Activated CD4-positive, alpha-beta memory T cell treated with anti-CD3 and anti-CD28 coated beads for 36 hours (primary cell): Measurements from ENCODE around the gene NVL. TPM values are rescaled to one million over a fixed set of nuclear protein-coding genes. Genes with fewer than 3 reads are reported as not detected.

Source experiments
- CTCF ChIA-PET: fragments of 350-600 bp; sonication (Branson Sonifier 250); formaldehyde crosslinking; loops from one replicate; lab custom pipeline; 2021; ENCODE audit warnings: antibody characterized with exemption, inconsistent platforms; lab: Charles Lee
- POLR2A ChIA-PET: fragments of 350-600 bp; sonication (Branson Sonifier 250); formaldehyde crosslinking; loops from one replicate; lab custom pipeline; 2021; ENCODE audit warnings: antibody characterized with exemption; lab: Charles Lee
- DNase-seq: peaks from one replicate; pipeline ENCODE4 v3.0.0-alpha.2; 2020
- H3K27ac Mint-ChIP-seq: one replicate; pipeline ENCODE4 v1.8.0; 2021; ENCODE audit warnings: mixed read lengths
- H3K27me3 Mint-ChIP-seq: one replicate; pipeline ENCODE4 v1.8.0; 2021; ENCODE audit warnings: mixed read lengths
- H3K36me3 Mint-ChIP-seq: one replicate; pipeline ENCODE4 v1.8.0; 2021; ENCODE audit warnings: mixed read lengths
- H3K4me1 Mint-ChIP-seq: one replicate; pipeline ENCODE4 v1.8.0; 2021; ENCODE audit warnings: low read depth, mixed read lengths
- H3K4me3 Mint-ChIP-seq: one replicate; pipeline ENCODE4 v1.8.0; 2021; ENCODE audit warnings: mild to moderate bottlenecking, mixed read lengths
- H3K9me3 Mint-ChIP-seq: one replicate; pipeline ENCODE4 v1.8.0; 2021; ENCODE audit warnings: mixed read lengths
- intact Hi-C: fragments of 100-400 bp; cut with micrococcal nuclease; formaldehyde crosslinking; loops from one replicate; pipeline ENCODE4 v1.15.1; 2023
- total RNA-seq, 2 experiments: library from RNA; stranded (reverse); gene quantifications; one replicate each; pipeline ENCODE4 v1.2.3, GENCODE V29; 2021

Gene NVL
- total RNA-seq, 2 experiments from 2014 or later = 32.5 to 38.0 TPM

GRCh38 chr1:224201853-224202252 is 128.1 kb downstream of the NVL start:
- intact Hi-C loops = no loop called here
- no peak overlapping the region for H3K27ac Mint-ChIP-seq
- H3K36me3 Mint-ChIP-seq = no peaks in the 10 kb centered on the region
- no peaks in the 10 kb centered on the region for H3K27me3 Mint-ChIP-seq
- H3K4me1 Mint-ChIP-seq = peaks cover 11% of the 10 kb centered on the region
- no peak for DNase-seq
- H3K4me3 Mint-ChIP-seq = no peak overlapping the region
- no peaks in the 10 kb centered on the region for H3K9me3 Mint-ChIP-seq
- CTCF ChIA-PET = no interaction called here
- POLR2A ChIA-PET = no interaction called here

GRCh38 chr1:224201383-224201782 is 128.6 kb downstream of the NVL start:
- intact Hi-C loops = no loop called here
- no peaks in the 10 kb centered on the region for H3K27me3 Mint-ChIP-seq
- CTCF ChIA-PET = no interaction called here
- peaks cover 11% of the 10 kb centered on the region for H3K4me1 Mint-ChIP-seq
- no peak for DNase-seq
- POLR2A ChIA-PET = no interaction called here
- no peak overlapping the region for H3K27ac Mint-ChIP-seq
- no peak overlapping the region for H3K4me3 Mint-ChIP-seq
- no peaks in the 10 kb centered on the region for H3K36me3 Mint-ChIP-seq
- no peaks in the 10 kb centered on the region for H3K9me3 Mint-ChIP-seq

GRCh38 chr1:224199679-224200078 is 130.3 kb downstream of the NVL start:
- CTCF ChIA-PET = no interaction called here
- Mint-ChIP-seq H3K4me3 (no peak overlapping the region), H3K27ac (no peak overlapping the region), H3K9me3 (no peaks in the 10 kb centered on the region), H3K27me3 (no peaks in the 10 kb centered on the region), H3K4me1 (peaks cover 6% of the 10 kb centered on the region), H3K36me3 (peaks cover 3% of the 10 kb centered on the region)
- no peak for DNase-seq
- intact Hi-C loops = no loop called here
- POLR2A ChIA-PET = no interaction called here

- intact Hi-C loops = no loop called here
- POLR2A ChIA-PET = no interaction called here
Measured at GRCh38 chr1:224198572-224198971, 131.4 kb downstream of the NVL start.

GRCh38 chr1:224196813-224197600 is 133.0 kb downstream of the NVL start:
- DNase-seq = no peak
- intact Hi-C loops = no loop called here
- ChIA-PET CTCF (no interaction called here), POLR2A (interaction anchor here (0.6 to 1.3 kb wide), 2 partner anchors 14 to 28 kb away, joined by 3 read pairs; partner anchors contain the start of gene DEGS1)
- H3K4me3 Mint-ChIP-seq = no peak overlapping the region
- H3K27ac Mint-ChIP-seq = no peak overlapping the region
- H3K9me3 Mint-ChIP-seq = no peaks in the 10 kb centered on the region
- H3K36me3 Mint-ChIP-seq = peaks cover 16% of the 10 kb centered on the region
- no peaks in the 10 kb centered on the region for H3K27me3 Mint-ChIP-seq
- peaks cover 15% of the 10 kb centered on the region for H3K4me1 Mint-ChIP-seq

More at GRCh38 chr1:224198572-224198971, 131.4 kb downstream of the NVL start:
- peaks cover 6% of the 10 kb centered on the region for H3K4me1 Mint-ChIP-seq
- no peak for DNase-seq
- CTCF ChIA-PET = no interaction called here
- H3K27ac Mint-ChIP-seq = no peak overlapping the region
- no peak overlapping the region for H3K4me3 Mint-ChIP-seq
- H3K36me3 Mint-ChIP-seq = peaks cover 12% of the 10 kb centered on the region
- H3K9me3 Mint-ChIP-seq = no peaks in the 10 kb centered on the region
- no peaks in the 10 kb centered on the region for H3K27me3 Mint-ChIP-seq

- H3K4me1 Mint-ChIP-seq = peaks cover 31% of the 10 kb centered on the region
- no peaks in the 10 kb centered on the region for H3K27me3 Mint-ChIP-seq
- H3K36me3 Mint-ChIP-seq = peaks cover 31% of the 10 kb centered on the region
- POLR2A ChIA-PET = interaction anchor here (0.7 to 2.3 kb wide), 6 partner anchors 11 to 348 kb away, joined by 3 to 27 read pairs (median 5); partner anchors contain the start of genes DEGS1 and TP53BP2
- intact Hi-C loops = loop anchor here (5.0 kb wide), 1 partner anchor 74 kb away; no protein-coding TSS in a partner anchor
- H3K27ac Mint-ChIP-seq = peak overlapping the region; percentile 40
- H3K4me3 Mint-ChIP-seq = no peak overlapping the region
- H3K9me3 Mint-ChIP-seq = no peaks in the 10 kb centered on the region
- peak; percentile 39 for DNase-seq
- CTCF ChIA-PET = interaction anchor here (0.8 to 1.7 kb wide), 6 partner anchors 9 to 77 kb away, joined by 3 to 16 read pairs (median 4); partner anchors contain the start of gene DEGS1
Measured at GRCh38 chr1:224193319-224193966, 136.5 kb downstream of the NVL start.

GRCh38 chr1:224192082-224192788 is 137.7 kb downstream of the NVL start:
- ChIA-PET CTCF (interaction anchor here (0.7 to 1.7 kb wide), 7 partner anchors 8 to 141 kb away, joined by 3 to 16 read pairs (median 4); no protein-coding TSS in a partner anchor), POLR2A (interaction anchor here (0.6 to 2.3 kb wide), 9 partner anchors 10 to 359 kb away, joined by 3 to 27 read pairs (median 3); partner anchors contain the start of genes DEGS1, TP53BP2 and WDR26)
- DNase-seq = peak; percentile 39
- H3K27me3 Mint-ChIP-seq = no peaks in the 10 kb centered on the region
- H3K4me3 Mint-ChIP-seq = no peak overlapping the region
- H3K36me3 Mint-ChIP-seq = peaks cover 33% of the 10 kb centered on the region
- peaks cover 37% of the 10 kb centered on the region for H3K4me1 Mint-ChIP-seq
- no peaks in the 10 kb centered on the region for H3K9me3 Mint-ChIP-seq
- intact Hi-C loops = loop anchor here (1.0 to 5.0 kb wide), 3 partner anchors 10 to 75 kb away; no protein-coding TSS in a partner anchor
- H3K27ac Mint-ChIP-seq = peak overlapping the region; percentile 92

- intact Hi-C loops = no loop called here
- Mint-ChIP-seq H3K36me3 (peaks cover 35% of the 10 kb centered on the region), H3K4me1 (peaks cover 54% of the 10 kb centered on the region), H3K27me3 (no peaks in the 10 kb centered on the region), H3K9me3 (no peaks in the 10 kb centered on the region), H3K4me3 (no peak overlapping the region), H3K27ac (no peak overlapping the region)
- ChIA-PET POLR2A (no interaction called here), CTCF (interaction anchor here (0.7 kb wide), 1 partner anchor 15 kb away, joined by 3 read pairs; no protein-coding TSS in a partner anchor)
- DNase-seq = no peak
Measured at GRCh38 chr1:224189561-224189960, 140.4 kb downstream of the NVL start.

- H3K27me3 Mint-ChIP-seq = no peaks in the 10 kb centered on the region
- no peaks in the 10 kb centered on the region for H3K9me3 Mint-ChIP-seq
- peak overlapping the region; percentile 35 for H3K27ac Mint-ChIP-seq
- peak overlapping the region; percentile 10 for H3K4me3 Mint-ChIP-seq
- DNase-seq = no peak
- peaks cover 25% of the 10 kb centered on the region for H3K36me3 Mint-ChIP-seq
- peaks cover 55% of the 10 kb centered on the region for H3K4me1 Mint-ChIP-seq
- intact Hi-C loops = loop anchor here (1.0 kb wide), 1 partner anchor 19 kb away; no protein-coding TSS in a partner anchor
- CTCF ChIA-PET = no interaction called here
- POLR2A ChIA-PET = interaction anchor here (1.7 kb wide), 1 partner anchor 19 kb away, joined by 5 read pairs; no protein-coding TSS in a partner anchor
Measured at GRCh38 chr1:224188286-224188685, 141.7 kb downstream of the NVL start.

- H3K4me3 Mint-ChIP-seq = peak overlapping the region; percentile 77
- no peak for DNase-seq
- CTCF ChIA-PET = no interaction called here
- peaks cover 61% of the 10 kb centered on the region for H3K4me1 Mint-ChIP-seq
- POLR2A ChIA-PET = no interaction called here
- intact Hi-C loops = no loop called here
- no peaks in the 10 kb centered on the region for H3K9me3 Mint-ChIP-seq
- H3K36me3 Mint-ChIP-seq = peaks cover 20% of the 10 kb centered on the region
- H3K27me3 Mint-ChIP-seq = no peaks in the 10 kb centered on the region
- peak overlapping the region; percentile 12 for H3K27ac Mint-ChIP-seq
Measured at GRCh38 chr1:224185208-224185607, 144.8 kb downstream of the NVL start.

- intact Hi-C loops = loop anchor here (2.0 to 5.0 kb wide), 6 partner anchors 149 to 351 kb away; partner anchors contain the start of genes TP53BP2 and WDR26
- Mint-ChIP-seq H3K9me3 (no peaks in the 10 kb centered on the region), H3K27me3 (no peaks in the 10 kb centered on the region), H3K4me3 (peak overlapping the region; percentile 77), H3K36me3 (peaks cover 11% of the 10 kb centered on the region), H3K4me1 (peaks cover 51% of the 10 kb centered on the region), H3K27ac (peak overlapping the region; percentile 87)
- CTCF ChIA-PET = interaction anchor here (1.4 kb wide), 1 partner anchor 9 kb away, joined by 3 read pairs; no protein-coding TSS in a partner anchor
- peak; percentile 74 for DNase-seq
- POLR2A ChIA-PET = interaction anchor here (2.7 to 3.6 kb wide), 2 partner anchors 9 to 14 kb away, joined by 21 to 27 read pairs; no protein-coding TSS in a partner anchor
Measured at GRCh38 chr1:224183591-224184312, 146.2 kb downstream of the NVL start.
